ENCODE data around the gene ABCA10.

Gene ABCA10

GRCh38 chr17:69150333-69150732 is 78.3 kb downstream of the ABCA10 start:
- DNase-seq, result no peak

- DNase-seq, result no peak
Observed at GRCh38 chr17:69147460-69147859, 81.2 kb downstream of the ABCA10 start.

GRCh38 chr17:69144331-69145255 is 84.0 kb downstream of the ABCA10 start:
- DNase-seq, result no peak

DNA sequence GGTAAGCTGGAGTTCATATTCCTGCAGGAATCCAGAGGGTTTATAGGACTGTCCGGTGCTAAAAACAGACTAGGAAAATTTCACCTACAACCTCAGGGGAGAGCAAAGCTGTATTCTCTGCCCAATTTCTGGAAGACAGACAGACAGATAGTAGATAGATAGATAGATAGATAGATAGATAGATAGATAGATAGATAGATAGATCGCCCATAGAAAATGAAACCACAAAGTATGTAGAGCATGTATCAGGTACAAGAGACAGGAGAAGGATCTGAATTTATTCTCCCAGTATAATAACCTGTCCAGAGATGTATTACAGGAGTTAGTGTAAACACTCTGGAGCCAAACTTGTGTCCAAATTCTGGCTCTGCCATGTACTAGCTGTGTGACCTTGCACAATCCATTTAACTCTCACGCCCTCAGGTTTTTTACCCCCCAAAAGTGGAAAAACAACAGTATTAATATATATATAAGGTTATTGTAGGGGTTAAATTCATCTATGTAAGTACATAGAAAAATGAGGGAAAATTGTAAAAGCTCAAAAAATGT is 84.9 kb downstream of the ABCA10 start:
- no peak for DNase-seq

DNA sequence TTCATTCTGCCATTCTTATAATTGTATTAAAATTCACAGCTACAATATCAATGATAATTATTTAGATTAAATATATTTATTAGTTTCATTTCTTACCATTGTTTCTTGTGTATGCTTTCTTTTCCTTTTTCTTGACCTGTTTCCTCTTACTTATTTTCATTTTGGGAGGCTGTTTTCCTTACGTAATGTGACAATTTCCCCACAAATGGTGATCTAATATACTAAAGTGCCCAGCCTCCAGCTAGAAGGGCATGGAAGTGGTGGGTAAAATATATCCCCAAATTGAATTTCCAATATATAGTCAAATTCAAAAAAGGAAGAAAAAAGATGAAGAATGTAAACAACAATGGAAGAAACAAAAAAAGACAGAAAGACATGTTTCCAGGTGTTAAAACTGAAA is 85.5 kb downstream of the ABCA10 start:
- DNase-seq, result no peak

- no peak for DNase-seq
Observed at GRCh38 chr17:69142175-69142802, 86.3 kb downstream of the ABCA10 start.

DNA sequence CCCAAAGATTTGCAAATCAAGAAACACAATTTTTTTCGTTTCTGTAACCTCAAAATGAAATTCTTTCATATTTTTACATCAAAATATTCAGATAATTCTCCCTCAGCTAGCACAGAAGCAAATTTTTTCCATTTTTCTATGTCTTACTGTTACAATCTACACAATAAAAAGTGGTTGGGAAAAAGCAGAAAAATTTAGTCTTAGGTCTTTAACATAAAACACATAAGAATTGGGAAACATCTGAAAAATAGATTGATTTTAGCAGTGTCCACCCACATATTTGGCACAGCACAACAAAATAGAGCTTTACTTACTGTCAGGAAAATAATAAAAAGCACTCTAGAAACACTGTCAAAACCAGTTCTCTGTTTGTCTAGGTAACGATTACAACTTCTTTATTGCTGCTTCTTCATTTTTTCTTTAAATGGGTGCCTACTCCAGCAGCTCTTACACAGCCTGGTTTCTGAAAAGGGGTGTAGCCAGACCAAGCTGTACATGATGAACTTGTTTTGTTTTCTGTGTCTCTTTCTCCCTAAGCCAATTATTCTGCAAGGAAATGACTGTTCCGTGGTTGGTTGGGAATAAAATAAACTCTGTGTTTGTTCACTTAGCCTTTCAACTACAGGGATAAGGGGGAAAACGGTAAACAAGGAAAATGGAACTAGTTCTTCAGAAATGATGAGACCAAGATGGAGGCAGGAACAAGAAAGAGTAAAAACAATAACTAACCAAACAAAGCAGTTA is 87.0 kb downstream of the ABCA10 start, which contains the start of gene ABCA6:
ABCA6 (minus strand) TSS at position 465 of the 744 bp plus-strand sequence. CDS start 1,192 bp downstream, outside the sequence.
- no peak for DNase-seq

DNA sequence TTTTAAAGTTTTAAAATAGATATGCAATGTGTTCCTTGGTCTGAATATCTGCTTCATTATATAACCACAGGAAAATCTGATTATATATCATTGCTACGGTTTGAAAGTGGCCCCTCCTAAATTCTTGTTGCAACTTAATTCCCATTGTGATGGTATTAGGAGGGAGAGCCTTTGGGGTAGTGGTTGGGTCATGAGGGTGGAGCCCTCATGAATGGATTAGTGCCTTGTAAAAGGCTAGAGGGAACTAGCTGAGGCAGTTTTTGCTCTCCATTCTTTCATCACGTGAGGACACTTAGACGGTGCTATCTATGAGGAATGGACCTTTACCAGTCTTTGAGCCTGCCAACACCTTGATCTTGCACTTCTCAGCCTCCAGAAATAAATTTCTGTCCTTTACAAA is 94.5 kb downstream of the ABCA10 start:
- DNase-seq, result no peak

GRCh38 chr17:69130627-69131296 is 97.9 kb downstream of the ABCA10 start:
- DNase-seq, result no peak

- DNase-seq, result no peak
Observed at GRCh38 chr17:69123626-69124025, 105.0 kb downstream of the ABCA10 start.

- no peak for DNase-seq
Observed at GRCh38 chr17:69122065-69122464, 106.6 kb downstream of the ABCA10 start.

DNA sequence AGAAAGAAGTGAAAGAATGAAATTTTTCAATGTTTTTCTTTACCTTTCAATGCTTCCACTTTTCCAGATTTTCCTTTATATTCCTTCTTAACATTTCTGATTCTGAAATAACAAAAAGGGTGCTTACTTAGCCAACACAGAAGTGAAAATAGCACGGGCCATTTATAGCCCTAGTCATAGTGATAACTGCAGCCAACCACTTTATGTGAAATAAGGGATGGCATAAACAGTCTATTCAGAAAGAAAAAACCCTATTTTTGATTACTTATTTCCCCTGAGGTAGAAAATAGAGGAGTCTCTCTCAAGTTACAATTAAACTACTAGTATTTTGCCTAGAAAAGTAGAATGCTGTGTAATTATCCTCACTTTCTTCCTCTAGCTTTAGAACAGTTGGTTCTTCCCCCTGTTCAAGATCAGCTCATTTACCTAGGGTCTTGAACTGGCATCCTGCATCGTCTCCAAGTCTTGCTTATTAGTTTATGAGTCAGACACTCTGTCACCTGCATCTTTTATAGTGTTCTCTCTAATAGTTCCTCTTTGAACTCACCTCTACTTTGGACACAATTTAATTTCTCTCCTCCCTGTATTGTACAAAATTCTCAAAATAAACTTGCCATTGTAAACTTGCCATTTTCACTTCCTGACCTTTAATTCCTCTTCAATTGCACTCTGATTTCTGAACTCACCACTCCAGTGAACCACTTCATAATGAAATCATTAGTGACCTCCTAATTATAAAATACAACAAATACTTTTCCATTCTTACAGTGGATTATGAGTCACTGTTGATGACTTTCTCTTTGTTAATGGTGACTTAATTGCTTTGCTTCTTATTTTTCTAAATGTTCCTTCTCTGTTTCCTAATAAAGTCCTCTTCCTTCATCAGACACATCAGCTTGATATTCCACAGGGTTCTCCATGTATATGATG is 110.5 kb downstream of the ABCA10 start:
- DNase-seq, result no peak

GRCh38 chr17:69111794-69112193 is 116.8 kb downstream of the ABCA10 start:
- no peak for DNase-seq

GRCh38 chr17:69105907-69106730 is 122.5 kb downstream of the ABCA10 start:
- no peak for DNase-seq

GRCh38 chr17:69103557-69104233 is 124.9 kb downstream of the ABCA10 start:
- DNase-seq, result no peak

- DNase-seq, result no peak
Observed at GRCh38 chr17:69098625-69099024, 130.0 kb downstream of the ABCA10 start.
